K562 (cell line): ENCODE results near the gene SMC6. TPM values are rescaled to one million over a fixed set of nuclear protein-coding genes. Genes with fewer than 3 reads are reported as not detected.
A peak's percentile ranks its signal among the peaks of the same experiment; 100 is the strongest.

Experiments
- ATAC-seq: fragments of 200-7000 bp; cut with Tn5 transposase; 3 replicates; pipeline ENCODE4 v1.9.1; 2020; ENCODE audit warnings: moderate library complexity
- BruUV-seq: library from RNA; stranded (reverse); fragments of 400-500 nt; replicated peaks from 2 replicates; lab custom pipeline; 2021; lab: Mats Ljungman, UMichigan
- CTCF ChIA-PET: fragments of 300-600 bp; formaldehyde crosslinking; extraction: SDS; loops from one replicate; lab custom pipeline; 2021; ENCODE audit warnings: low intra/inter-chr PET ratio; lab: Yijun Ruan, JAX
- POLR2A ChIA-PET: fragments of 300-600, 350-650 bp; sonication (Branson Sonifier 250); formaldehyde crosslinking; extraction: SDS; loops from one replicate; lab custom pipeline; 2021; ENCODE audit warnings: antibody characterized with exemption, inconsistent platforms; lab: Yijun Ruan, JAX
- DNase-seq, 4 experiments: peaks; one replicate each; pipeline versions ENCODE4 v3.0.0 to v3.0.0-alpha.2; 2011 to 2018; ENCODE audit warnings: low spot score in 3 of 4, mixed read lengths in 3 of 4; ENCODE audit errors: extremely low read depth in 1 of 4
- FAIRE-seq: peaks from 2 replicates; lab custom pipeline; 2011; peaks lifted over from hg19 to GRCh38; lab: Jason Lieb, UNC
- H2AFZ ChIP-seq: 2 replicates; pipeline ENCODE4 v1.6.0; 2011; ENCODE audit warnings: low read depth, low read length, control low read depth, inconsistent platforms
- H3K27ac ChIP-seq: fragments of 200-600 bp; 3 replicates; pipeline ENCODE4 v1.8.0; 2011; ENCODE audit warnings: low read depth, mild to moderate bottlenecking, control low read depth, inconsistent platforms, low read length, moderate library complexity, mixed read lengths; ENCODE audit errors: extremely low read depth
- H3K27me3 ChIP-seq, 2 experiments: fragments of 300-600 bp in 1 of 2; 2 replicates in 1 of 2; 3 replicates in 1 of 2; pipeline versions ENCODE4 v1.6.0 to v1.8.0; 2011; ENCODE audit warnings: inconsistent platforms in 2 of 2, low read length in 2 of 2, mild to moderate bottlenecking in 1 of 2, mixed read lengths in 1 of 2, moderate library complexity in 1 of 2; ENCODE audit not compliant: control insufficient read depth in 2 of 2, insufficient read depth in 2 of 2
- H3K36me3 ChIP-seq: fragments of 300-600 bp; 3 replicates; pipeline ENCODE4 v1.8.0; 2011; ENCODE audit warnings: mild to moderate bottlenecking, low read length, inconsistent platforms; ENCODE audit not compliant: control insufficient read depth, insufficient read depth
- H3K4me1 ChIP-seq, 2 experiments: fragments of 200-600 bp in 1 of 2; replicated peaks in 1 of 2; 2 replicates in 1 of 2; 3 replicates in 1 of 2; pipeline versions ENCODE4 v1.5.1 to v1.8.0; 2011; ENCODE audit warnings: inconsistent platforms in 2 of 2, low read length in 2 of 2, mild to moderate bottlenecking in 1 of 2, mixed read lengths in 1 of 2, moderate library complexity in 1 of 2; ENCODE audit not compliant: control insufficient read depth in 2 of 2, insufficient read depth in 2 of 2
- H3K4me2 ChIP-seq: 2 replicates; pipeline ENCODE4 v1.6.1; 2011; ENCODE audit warnings: low read length, control low read depth, inconsistent platforms, mixed read lengths; ENCODE audit not compliant: insufficient read depth
- H3K4me3 ChIP-seq: fragments of 200-600 bp; sonication (generic), shearing (Covaris generic); 2 replicates; pipeline ENCODE4 v1.5.1; 2016; ENCODE audit warnings: control low read depth, inconsistent platforms
- H3K79me2 ChIP-seq: fragments of 200-600 bp; 3 replicates; pipeline ENCODE4 v1.8.0; 2011; ENCODE audit warnings: low read length, inconsistent platforms; ENCODE audit not compliant: control insufficient read depth, insufficient read depth
- H3K9ac ChIP-seq, 2 experiments: 2 replicates each; pipeline versions ENCODE4 v1.6.0 to v1.6.1; 2011; ENCODE audit warnings: low read depth in 2 of 2, low read length in 2 of 2, control low read depth in 1 of 2, inconsistent platforms in 1 of 2, mild to moderate bottlenecking in 1 of 2, mixed read lengths in 1 of 2; ENCODE audit not compliant: insufficient read depth in 1 of 2
- H3K9me1 ChIP-seq: one replicate; pipeline ENCODE4 v1.6.0; 2011; ENCODE audit warnings: inconsistent platforms, mild to moderate bottlenecking, low read length, moderate library complexity; ENCODE audit not compliant: control insufficient read depth, insufficient read depth
- H3K9me3 ChIP-seq: replicated peaks from 2 replicates; pipeline ENCODE4 v1.5.1; 2011; ENCODE audit warnings: low read depth, low read length, inconsistent platforms; ENCODE audit not compliant: control insufficient read depth, insufficient read depth
- H4K20me1 ChIP-seq: replicated peaks from 2 replicates; pipeline ENCODE4 v1.6.1; 2011; ENCODE audit warnings: low read length, inconsistent platforms, mixed read lengths; ENCODE audit not compliant: control insufficient read depth, insufficient read depth
- C11orf30 ChIP-seq: fragments of 450-650 bp; IDR thresholded peaks from 2 replicates; pipeline ENCODE4 v1.6.1; 2016; ENCODE audit warnings: low read depth, mild to moderate bottlenecking
- ESRRA ChIP-seq: fragments of 450-650 bp; IDR thresholded peaks from 2 replicates; pipeline ENCODE4 v1.6.1; 2014; ENCODE audit warnings: low read depth, mild to moderate bottlenecking, moderate library complexity, borderline replicate concordance
- MAFF ChIP-seq: IDR thresholded peaks from 2 replicates; pipeline ENCODE4 v1.6.1; 2012; ENCODE audit warnings: low read length, improper control_type of control experiment
- MAFG ChIP-seq: fragments of 450-650 bp; conservative IDR thresholded peaks from 2 replicates; pipeline ENCODE4 v1.6.1; 2016; ENCODE audit warnings: missing genetic modification characterization, missing compliant biosample characterization
- MAFK ChIP-seq: IDR thresholded peaks from 2 replicates; pipeline ENCODE4 v1.6.1; 2011; ENCODE audit warnings: low read length, improper control_type of control experiment
- PHF21A ChIP-seq: fragments of 450-650 bp; IDR thresholded peaks from 2 replicates; pipeline ENCODE4 v1.6.1; 2017; ENCODE audit warnings: low read depth, borderline replicate concordance
- ZNF316 ChIP-seq: fragments of 450-650 bp; IDR thresholded peaks from 2 replicates; pipeline ENCODE4 v1.6.1; 2016
- WGBS: fragments of 100-300 bp; shearing (Covaris generic); methylation state at CpG from one replicate; pipeline ENCODE4 v1.1.6; 2016; ENCODE audit warnings: low coverage, mixed read lengths; ENCODE audit not compliant: insufficient coverage; ENCODE audit errors: missing lambda C conversion rate; 5-methylcytosine and 5-hydroxymethylcytosine counted together
- in situ Hi-C: fragments of 300-500 bp; cut with MboI; formaldehyde crosslinking; loops from 4 replicates; pipeline ENCODE4 v1.15.0; 2018; ENCODE audit warnings: inconsistent platforms, mixed read lengths
- intact Hi-C: fragments of 100-400 bp; cut with micrococcal nuclease; formaldehyde crosslinking; loops from 2 replicates; pipeline ENCODE4 v1.14.2; 2022
- polyA plus RNA-seq, 8 experiments: library from polyadenylated mRNA; depleted of rRNA in 4 of 8; stranded (reverse) in 5 of 8; unstranded in 3 of 8; fragments of >200 nt; fragmentation: Nextera tagmentation in 2 of 8; fragmentation: Illumina TruSeq in 1 of 8; extraction: Ambion mirVana in 2 of 8; extraction: Trizol in 1 of 8; gene quantifications; 2 replicates each; pipeline versions ENCODE4 v1.2.1 to v1.2.3, GENCODE V29; 2011 to 2014; ENCODE audit warnings: inconsistent platforms in 1 of 8, missing spikeins in 1 of 8
- total RNA-seq, 7 experiments: library from RNA; depleted of rRNA in 6 of 7; stranded (reverse); fragments of >200 nt in 6 of 7; fragmentation: Illumina TruSeq in 2 of 7; extraction: Trizol in 2 of 7; gene quantifications; 2 replicates each; pipeline versions ENCODE4 v1.2.1 to v1.2.3, GENCODE V29; 2011 to 2021; ENCODE audit warnings: low replicate concordance in 1 of 7

Gene SMC6
- total and polyA plus RNA-seq, 9 of the 15 experiments (the other 6 are each of a cell fraction or from before 2014, with no cell fraction given): 14.2 to 75.9 (median 47.7) TPM

DNA sequence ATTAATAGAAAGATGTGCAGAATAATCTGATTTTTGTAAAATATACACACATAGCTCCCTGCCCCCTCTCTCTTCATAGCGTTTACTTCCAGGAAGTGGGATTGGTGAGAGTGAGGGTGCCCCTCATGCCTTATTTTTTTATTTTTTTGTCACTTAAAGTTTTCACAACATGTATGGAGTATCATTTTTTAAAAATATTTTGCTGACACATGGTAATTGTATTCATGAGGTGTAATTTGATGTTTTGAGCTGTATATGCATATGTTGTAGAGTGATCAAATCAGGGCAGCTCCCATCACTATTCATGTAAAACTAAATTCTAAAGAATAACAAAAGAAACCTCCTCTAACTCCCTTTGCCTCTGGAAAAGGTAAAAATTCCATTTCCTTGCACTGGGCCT, 138.5 kb downstream of the SMC6 start:
- POLR2A ChIA-PET: no interaction called here
- no peaks in the 10 kb centered on the region for H3K4me1 ChIP-seq
- H3K4me2 ChIP-seq: no peak overlapping the region
- intact Hi-C loops (no loop called here), in situ Hi-C loops (no loop called here)
- no peaks in the 10 kb centered on the region for H4K20me1 ChIP-seq
- H3K27me3 ChIP-seq: peaks cover 7 to 24% of the 10 kb centered on the region in 2 experiments; a peak in 4 of 5 replicates
- no peak overlapping the region for H3K27ac ChIP-seq
- TF ChIP-seq MAFK (peak; percentile 71), ZNF316 (peak; percentile 79), C11orf30 (peak; percentile 50), MAFF (peak; percentile 68), PHF21A (no peak), ESRRA (no peak), MAFG (tag) (peak; percentile 64)
- no peak overlapping the region for H2AFZ ChIP-seq
- BruUV-seq: no TSS peak
- no peaks in the 10 kb centered on the region for H3K9me3 ChIP-seq
- no peak overlapping the region for H3K9ac ChIP-seq
- H3K79me2 ChIP-seq: no peaks in the 10 kb centered on the region
- CTCF ChIA-PET: no interaction called here
- 0% methylated on average over 1 of the region's 1 CpG for WGBS
- H3K9me1 ChIP-seq: no peaks in the 10 kb centered on the region
- DNase-seq (no peak), FAIRE-seq (no peak), ATAC-seq (no peak)
- H3K36me3 ChIP-seq: no peaks in the 10 kb centered on the region
- no peak overlapping the region for H3K4me3 ChIP-seq
